Parathyroid adenoma (tissue), 2 donors: ENCODE measurements around the gene RTN4.

Source experiments
- H2AFZ ChIP-seq: fragments of 300-600 bp; sonication (generic); one replicate; pipeline ENCODE4 v1.7.0; 2017; ENCODE audit warnings: antibody characterized with exemption, mild to moderate bottlenecking
- H3K27ac ChIP-seq: fragments of 300-600 bp; sonication (generic); one replicate; pipeline ENCODE4 v1.7.0; 2017
- H3K27me3 ChIP-seq: fragments of 300-600 bp; sonication (generic); one replicate; pipeline ENCODE4 v1.7.0; 2017; ENCODE audit warnings: low read length; ENCODE audit not compliant: control insufficient read depth, insufficient read depth
- H3K36me3 ChIP-seq: fragments of 300-600 bp; sonication (generic); one replicate; pipeline ENCODE4 v1.7.0; 2017; ENCODE audit warnings: low read length; ENCODE audit not compliant: control insufficient read depth, insufficient read depth
- H3K4me1 ChIP-seq: fragments of 300-600 bp; sonication (generic); one replicate; pipeline ENCODE4 v1.7.0; 2017; ENCODE audit warnings: control low read depth
- H3K4me2 ChIP-seq: fragments of 300-600 bp; sonication (generic); one replicate; pipeline ENCODE4 v1.7.0; 2017; ENCODE audit warnings: low read length
- H3K4me3 ChIP-seq: fragments of 300-600 bp; sonication (generic); one replicate; pipeline ENCODE4 v1.7.0; 2017; ENCODE audit warnings: low read depth, low read length
- H3K79me2 ChIP-seq: fragments of 300-600 bp; sonication (generic); one replicate; pipeline ENCODE4 v1.7.0; 2017; ENCODE audit warnings: control low read depth
- H3K9ac ChIP-seq: fragments of 300-600 bp; sonication (generic); one replicate; pipeline ENCODE4 v1.7.0; 2017; ENCODE audit warnings: mild to moderate bottlenecking
- H3K9me3 ChIP-seq: fragments of 300-600 bp; sonication (generic); one replicate; pipeline ENCODE4 v1.7.0; 2017; ENCODE audit warnings: low read length; ENCODE audit not compliant: control insufficient read depth
- TF ChIP-seq, protein P1 (sequence below): fragments of 300-600 bp; sonication (generic); IDR thresholded peaks from one replicate; pipeline ENCODE4 v1.7.0; 2017; ENCODE audit warnings: antibody characterized with exemption, mild to moderate bottlenecking
- donor health status: primary hyperparathyroidism.

RTN4 gene

DNA sequence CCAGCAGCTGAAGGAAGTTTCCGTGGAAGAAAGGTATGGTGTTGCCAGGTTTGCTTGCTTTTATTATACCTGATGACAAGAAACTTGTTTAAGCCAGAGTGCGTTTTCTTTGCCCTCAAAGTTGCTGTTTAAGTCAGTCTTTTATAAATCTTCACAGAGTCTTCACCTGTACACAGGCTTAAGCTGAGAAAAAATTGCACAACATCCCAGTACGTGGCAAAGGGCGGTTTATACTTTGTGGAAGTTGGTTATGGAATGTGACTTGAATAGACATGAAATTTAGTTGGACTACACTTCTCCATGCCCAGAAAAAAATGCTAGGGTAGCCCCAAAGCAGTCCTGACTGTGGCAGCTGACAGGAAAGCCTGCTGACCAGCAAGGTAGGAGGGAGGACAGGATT is 121.5 kb downstream of the RTN4 start:
- Histone ChIP-seq H3K4me2 (no peak overlapping the region), H3K36me3 (no peaks in the 10 kb centered on the region), H3K27ac (no peak overlapping the region), H3K9me3 (no peaks in the 10 kb centered on the region), H3K27me3 (no peaks in the 10 kb centered on the region), H3K4me1 (no peaks in the 10 kb centered on the region), H3K79me2 (no peaks in the 10 kb centered on the region), H3K4me3 (no peak overlapping the region), H3K9ac (no peak overlapping the region), H2AFZ (no peak overlapping the region)
- TF ChIP-seq, protein P1, sequence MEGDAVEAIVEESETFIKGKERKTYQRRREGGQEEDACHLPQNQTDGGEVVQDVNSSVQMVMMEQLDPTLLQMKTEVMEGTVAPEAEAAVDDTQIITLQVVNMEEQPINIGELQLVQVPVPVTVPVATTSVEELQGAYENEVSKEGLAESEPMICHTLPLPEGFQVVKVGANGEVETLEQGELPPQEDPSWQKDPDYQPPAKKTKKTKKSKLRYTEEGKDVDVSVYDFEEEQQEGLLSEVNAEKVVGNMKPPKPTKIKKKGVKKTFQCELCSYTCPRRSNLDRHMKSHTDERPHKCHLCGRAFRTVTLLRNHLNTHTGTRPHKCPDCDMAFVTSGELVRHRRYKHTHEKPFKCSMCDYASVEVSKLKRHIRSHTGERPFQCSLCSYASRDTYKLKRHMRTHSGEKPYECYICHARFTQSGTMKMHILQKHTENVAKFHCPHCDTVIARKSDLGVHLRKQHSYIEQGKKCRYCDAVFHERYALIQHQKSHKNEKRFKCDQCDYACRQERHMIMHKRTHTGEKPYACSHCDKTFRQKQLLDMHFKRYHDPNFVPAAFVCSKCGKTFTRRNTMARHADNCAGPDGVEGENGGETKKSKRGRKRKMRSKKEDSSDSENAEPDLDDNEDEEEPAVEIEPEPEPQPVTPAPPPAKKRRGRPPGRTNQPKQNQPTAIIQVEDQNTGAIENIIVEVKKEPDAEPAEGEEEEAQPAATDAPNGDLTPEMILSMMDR, result no peak

GRCh38 chr2:54927751-54928615 is 122.3 kb downstream of the RTN4 start:
- TF ChIP-seq, protein P1, result no peak
- Histone ChIP-seq H3K36me3 (no peaks in the 10 kb centered on the region), H3K27me3 (no peaks in the 10 kb centered on the region), H3K9ac (no peak overlapping the region), H3K27ac (no peak overlapping the region), H2AFZ (no peak overlapping the region), H3K9me3 (no peaks in the 10 kb centered on the region), H3K4me3 (no peak overlapping the region), H3K79me2 (no peaks in the 10 kb centered on the region), H3K4me2 (no peak overlapping the region), H3K4me1 (no peaks in the 10 kb centered on the region)

- H3K36me3 ChIP-seq, result no peaks in the 10 kb centered on the region
- H2AFZ ChIP-seq, result no peak overlapping the region
- H3K9me3 ChIP-seq, result no peaks in the 10 kb centered on the region
- no peak overlapping the region for H3K9ac ChIP-seq
- H3K27me3 ChIP-seq, result no peaks in the 10 kb centered on the region
- TF ChIP-seq, protein P1, result no peak
- no peak overlapping the region for H3K4me2 ChIP-seq
- no peaks in the 10 kb centered on the region for H3K79me2 ChIP-seq
- no peaks in the 10 kb centered on the region for H3K4me1 ChIP-seq
- no peak overlapping the region for H3K27ac ChIP-seq
- no peak overlapping the region for H3K4me3 ChIP-seq
Measured at GRCh38 chr2:54927085-54927750, 123.0 kb downstream of the RTN4 start.

DNA sequence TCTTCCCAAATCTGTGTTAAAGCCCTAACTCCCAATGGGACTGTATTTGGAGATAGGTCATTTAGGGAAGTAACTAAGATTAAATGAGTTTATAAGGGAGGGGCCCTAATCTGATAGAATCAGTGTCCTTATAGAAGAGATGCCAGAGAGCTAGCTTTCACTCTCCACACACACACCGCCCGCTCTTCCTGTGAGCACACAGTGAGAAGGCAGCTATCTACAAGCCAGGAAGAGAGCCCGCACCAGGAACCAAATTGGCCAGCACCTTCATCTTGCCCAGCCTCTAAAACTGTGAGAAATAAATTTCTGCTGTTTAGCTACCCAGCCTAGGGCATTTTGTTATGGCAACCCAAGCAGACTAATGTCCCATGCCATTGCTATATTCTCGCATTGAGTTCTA is 125.2 kb downstream of the RTN4 start:
- TF ChIP-seq, protein P1, result no peak
- H3K27ac ChIP-seq, result no peak overlapping the region
- no peak overlapping the region for H2AFZ ChIP-seq
- no peaks in the 10 kb centered on the region for H3K36me3 ChIP-seq
- H3K79me2 ChIP-seq, result no peaks in the 10 kb centered on the region
- no peaks in the 10 kb centered on the region for H3K4me1 ChIP-seq
- no peak overlapping the region for H3K9ac ChIP-seq
- H3K4me2 ChIP-seq, result no peak overlapping the region
- no peaks in the 10 kb centered on the region for H3K9me3 ChIP-seq
- H3K4me3 ChIP-seq, result no peak overlapping the region
- no peaks in the 10 kb centered on the region for H3K27me3 ChIP-seq
